Activated T-cell treated with anti-CD3 and anti-CD28 coated beads for 4 hours (primary cell): ENCODE results near the gene ABTB1.

Experiments
- DNase-seq: peaks from one replicate; pipeline ENCODE4 v3.0.0-alpha.2; 2020

The ABTB1 gene

DNA sequence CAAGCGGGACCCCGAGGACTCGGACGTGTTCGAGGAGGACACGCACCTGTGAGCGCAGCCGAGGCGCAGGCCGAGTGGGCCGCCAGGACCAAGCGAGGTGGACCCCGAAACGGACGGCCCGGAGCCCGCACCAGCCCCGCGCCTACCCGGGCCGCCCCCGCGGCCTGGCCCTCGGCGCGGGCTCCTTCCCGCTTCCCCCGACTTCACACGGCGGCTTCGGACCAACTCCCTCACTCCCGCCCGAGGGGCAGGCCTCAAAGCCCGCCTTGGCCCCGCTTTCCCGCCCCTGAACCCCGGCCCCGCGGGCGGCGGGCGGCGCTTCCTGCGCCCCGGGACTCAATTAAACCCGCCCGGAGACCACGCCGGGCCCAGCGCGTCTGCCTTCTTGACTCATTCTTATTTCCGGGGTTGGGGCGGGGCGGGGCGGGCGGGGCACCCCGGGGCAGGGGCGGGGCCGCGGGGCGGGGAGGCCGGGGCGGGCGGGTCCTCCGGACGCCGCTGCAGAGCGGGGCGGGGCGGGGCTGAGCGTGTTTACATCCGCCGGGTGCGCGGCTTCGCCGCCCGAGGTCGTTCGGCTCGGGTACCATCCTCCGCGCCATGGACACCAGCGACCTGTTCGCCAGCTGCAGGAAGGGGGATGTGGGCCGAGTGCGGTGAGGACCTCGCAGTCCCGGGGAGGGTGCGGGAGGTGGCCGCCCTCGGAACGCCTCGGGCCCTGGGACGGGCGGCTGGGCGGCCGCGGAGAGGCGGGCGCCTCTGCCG lies at the start of gene ABTB1:
Gene ABTB1 (plus strand): TSS at position 524 of the 762 bp plus-strand sequence. CDS start 74 bp downstream, at position 598.
- DNase-seq: peak; percentile 80

DNA sequence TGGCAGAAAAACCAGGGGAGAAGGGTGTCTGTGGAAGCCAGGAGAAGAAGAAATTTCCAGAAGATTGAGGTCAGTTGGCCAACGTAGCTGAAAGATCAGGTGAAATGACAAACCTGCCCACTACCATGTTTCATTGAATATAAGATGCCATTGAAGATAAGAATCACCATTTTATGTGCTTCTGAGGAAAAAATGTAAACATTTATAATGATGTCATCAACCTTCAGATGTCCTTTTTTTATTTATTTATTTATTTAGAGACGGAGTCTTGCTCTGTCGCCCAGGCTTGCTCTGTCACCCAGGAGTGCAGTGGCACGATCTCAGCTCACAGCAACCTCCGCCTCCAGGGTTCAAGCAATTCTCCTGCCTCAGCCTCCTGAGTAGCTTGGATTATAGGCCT lies 48.7 kb upstream of the ABTB1 start:
- no peak for DNase-seq

DNA sequence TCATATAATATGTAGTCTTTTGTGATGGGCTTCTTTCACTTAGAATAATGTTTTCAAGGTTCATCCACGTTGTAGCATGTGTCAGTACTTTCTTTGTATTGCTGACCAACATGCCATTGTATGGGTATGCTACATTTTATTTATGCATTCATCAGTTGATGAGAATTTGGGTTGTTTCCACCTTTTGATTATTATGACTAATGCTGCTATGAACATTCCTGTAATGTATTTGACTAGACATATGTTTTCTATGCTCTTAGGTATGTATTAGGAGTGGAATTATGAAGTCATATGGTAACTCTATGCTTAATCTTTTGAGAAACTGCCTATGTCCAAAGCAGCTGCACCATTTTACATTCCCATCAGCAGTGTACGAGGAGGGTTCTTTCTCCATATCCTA lies 46.9 kb upstream of the ABTB1 start:
- no peak for DNase-seq

- DNase-seq: no peak
Observed at GRCh38 chr3:127628426-127628787, 44.3 kb upstream of the ABTB1 start.

- DNase-seq: peak; percentile 22
Observed at GRCh38 chr3:127628788-127629466, 43.8 kb upstream of the ABTB1 start, which contains the start of gene PODXL2. Gene PODXL2 (plus strand): TSS chr3:127629185. CDS start chr3:127629220, 35 bp downstream.

GRCh38 chr3:127629467-127630403 lies 43.0 kb upstream of the ABTB1 start:
- DNase-seq: peak; percentile 62

GRCh38 chr3:127630811-127631714 lies 41.7 kb upstream of the ABTB1 start:
- no peak for DNase-seq

GRCh38 chr3:127632035-127632820 lies 40.5 kb upstream of the ABTB1 start:
- no peak for DNase-seq

GRCh38 chr3:127634653-127635052 lies 38.1 kb upstream of the ABTB1 start:
- DNase-seq: no peak

- no peak for DNase-seq
Observed at GRCh38 chr3:127637546-127637945, 35.2 kb upstream of the ABTB1 start.

- DNase-seq: no peak
Observed at GRCh38 chr3:127637971-127638370, 34.8 kb upstream of the ABTB1 start.

- DNase-seq: no peak
Observed at GRCh38 chr3:127639173-127640041, 33.3 kb upstream of the ABTB1 start.

GRCh38 chr3:127640042-127640355 lies 32.8 kb upstream of the ABTB1 start:
- no peak for DNase-seq

DNA sequence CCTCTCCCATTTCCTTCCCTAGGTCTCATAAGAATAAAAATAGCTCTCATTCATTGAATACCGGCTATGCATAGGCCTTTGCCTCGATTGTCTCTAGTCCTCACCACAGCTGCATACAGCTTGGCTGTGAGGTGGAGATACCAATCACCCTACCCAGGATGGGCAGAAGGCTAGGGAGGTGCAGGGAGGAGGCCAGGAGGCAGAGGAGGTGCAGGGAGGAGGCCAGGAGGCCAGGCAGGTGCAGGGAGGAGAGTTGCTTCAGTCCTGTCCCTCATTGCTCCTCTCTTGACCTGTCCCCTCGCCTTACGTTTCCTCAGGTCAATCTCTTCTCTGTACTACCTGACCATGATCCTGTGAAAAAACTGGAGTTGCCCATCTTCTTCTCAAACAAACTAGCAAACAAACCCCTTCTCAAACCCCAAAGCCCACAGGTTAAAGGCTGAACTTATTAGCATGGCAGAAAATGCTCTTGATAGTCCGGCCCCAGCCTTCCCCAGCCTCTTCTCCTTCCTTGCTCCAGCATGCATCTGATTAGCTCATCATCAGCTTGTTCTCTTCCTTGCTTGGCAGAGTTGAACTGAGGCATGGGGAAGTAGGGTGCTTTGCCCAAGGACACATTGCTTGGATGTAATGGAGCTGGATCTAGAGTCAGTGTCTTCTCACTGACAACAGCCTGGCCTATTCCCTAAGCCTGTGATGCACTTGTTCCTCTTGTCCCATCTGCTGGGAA lies 27.9 kb upstream of the ABTB1 start:
- no peak for DNase-seq

DNA sequence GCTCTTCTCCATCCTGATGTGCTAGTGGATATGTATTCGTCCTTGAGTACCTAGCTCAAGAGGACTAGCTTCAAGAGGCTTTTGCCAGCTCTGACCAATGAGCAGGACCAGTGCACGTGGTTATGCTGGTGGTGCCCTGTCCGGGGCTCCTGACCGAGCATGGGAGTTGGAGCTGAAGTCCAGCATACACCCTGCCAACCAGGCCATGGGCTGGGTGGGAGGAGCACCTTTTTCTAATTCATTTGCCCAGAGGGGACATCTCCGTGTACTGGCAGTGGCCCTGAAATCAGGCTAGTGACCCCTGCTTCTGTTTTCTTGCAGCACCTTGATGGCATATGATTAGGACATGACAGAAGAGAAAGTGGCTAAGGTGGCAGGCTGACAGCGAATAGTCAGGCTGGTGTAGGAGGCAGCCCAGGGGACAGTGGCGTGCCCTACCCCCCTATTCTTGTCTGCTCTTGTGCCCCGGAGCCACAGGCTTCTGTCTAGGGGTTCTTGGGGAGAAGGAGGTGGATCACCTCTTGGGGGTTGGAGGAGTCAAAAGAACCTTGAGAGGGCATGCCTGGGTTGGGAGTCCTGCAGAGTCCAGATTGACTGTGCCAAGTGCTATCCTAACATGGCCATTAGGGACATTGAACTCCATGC lies 27.3 kb upstream of the ABTB1 start:
- DNase-seq: no peak

DNA sequence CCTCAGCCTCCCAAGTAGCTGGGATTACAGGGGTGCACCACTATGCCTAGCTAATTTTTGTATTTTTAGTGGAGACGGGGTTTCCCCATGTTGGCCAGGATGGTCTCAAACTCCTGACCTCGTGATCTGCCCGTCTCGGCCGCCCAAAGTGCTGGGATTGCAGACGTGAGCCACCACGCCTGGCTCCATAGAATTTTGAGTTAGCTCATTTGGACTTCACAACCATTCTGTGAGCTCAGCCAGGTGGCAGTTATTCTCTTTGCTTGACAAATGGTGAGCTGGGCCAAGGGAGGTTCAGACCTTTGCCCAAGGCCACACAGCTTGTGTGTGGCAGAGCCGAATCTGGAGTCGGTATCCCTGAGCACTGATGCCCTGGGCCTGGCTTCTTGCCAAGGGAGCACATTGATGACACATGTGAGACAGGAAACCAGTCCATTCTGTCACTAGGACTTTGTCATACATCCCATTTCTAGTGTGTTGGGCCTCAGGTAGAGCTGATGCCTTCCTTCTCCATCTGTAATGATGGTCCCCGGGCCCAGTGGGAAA lies 26.2 kb upstream of the ABTB1 start:
- no peak for DNase-seq

- no peak for DNase-seq
Observed at GRCh38 chr3:127647166-127647844, 25.4 kb upstream of the ABTB1 start.

GRCh38 chr3:127647845-127648204 lies 24.9 kb upstream of the ABTB1 start:
- no peak for DNase-seq
